ENCODE data around the gene CYP11A1.

CYP11A1 gene

GRCh38 chr15:74347757-74348250, 19.6 kb downstream of the CYP11A1 start:
- DNase-seq (ENCODE audit: low read depth): no peak

DNA sequence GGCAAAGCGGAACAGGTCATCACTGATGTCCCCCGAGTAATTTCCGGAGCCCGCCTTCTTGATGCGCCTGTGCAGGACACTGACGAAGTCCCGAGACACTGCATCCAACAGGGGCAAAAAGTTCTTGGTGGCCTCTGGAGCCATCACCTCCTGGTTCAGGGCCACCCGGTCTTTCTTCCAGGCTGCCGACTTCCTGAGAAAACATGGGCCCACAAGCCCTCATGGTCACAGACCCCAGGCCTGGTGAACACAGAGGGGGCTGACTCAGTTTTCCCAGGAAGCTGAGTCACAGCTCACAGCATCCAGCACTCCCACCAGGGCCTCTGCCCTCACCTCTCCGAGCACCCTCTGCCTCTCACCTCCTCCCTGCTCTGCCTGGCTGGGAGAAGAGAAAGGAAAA, 22.4 kb downstream of the CYP11A1 start:
- peak; percentile 25 for DNase-seq (ENCODE audit: low read depth)

DNA sequence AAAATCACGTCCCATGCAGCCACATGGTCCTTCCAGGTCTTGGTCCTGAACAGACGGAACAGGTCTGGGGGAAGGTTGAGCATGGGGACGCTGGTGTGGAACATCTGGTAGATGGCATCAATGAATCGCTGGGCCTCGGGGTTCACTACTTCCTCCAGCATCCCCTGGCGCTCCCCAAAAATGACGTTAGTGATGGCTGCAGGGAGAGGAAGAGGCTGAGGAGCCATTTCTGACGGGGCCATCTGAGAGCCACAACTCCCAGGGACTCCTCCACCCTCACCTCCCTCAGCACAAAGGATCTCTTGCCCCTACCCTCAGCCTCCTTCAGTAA, 23.7 kb downstream of the CYP11A1 start:
- DNase-seq (ENCODE audit: low read depth): no peak

- no peak for DNase-seq (ENCODE audit: low read depth)
Measured at GRCh38 chr15:74343127-74343796, 24.2 kb downstream of the CYP11A1 start.

GRCh38 chr15:74340150-74340549, 27.3 kb downstream of the CYP11A1 start:
- peak; percentile 61 for DNase-seq (ENCODE audit: low read depth)

- DNase-seq (ENCODE audit: low read depth): no peak
Measured at GRCh38 chr15:74339371-74339770, 28.1 kb downstream of the CYP11A1 start.

DNA sequence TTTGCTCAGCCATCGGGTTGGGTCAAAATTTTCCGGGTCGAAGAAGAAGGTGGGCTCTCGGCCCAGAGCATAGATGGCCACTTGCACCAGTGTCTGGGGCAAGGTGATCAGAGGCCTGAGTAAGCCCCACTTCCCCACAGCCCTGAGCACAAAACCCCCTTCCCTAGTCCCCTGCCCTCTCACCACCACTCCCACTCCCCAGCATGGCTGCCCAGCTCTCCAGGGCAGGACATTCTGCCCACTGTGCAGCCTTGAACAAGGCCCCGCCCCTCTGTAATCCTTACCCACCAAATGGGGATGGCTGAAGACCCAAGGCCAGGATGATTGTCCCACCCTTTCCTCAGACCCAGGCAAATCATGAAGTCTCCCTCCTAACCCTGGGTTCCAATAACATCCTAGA, 28.8 kb downstream of the CYP11A1 start:
- no peak for DNase-seq (ENCODE audit: low read depth)

GRCh38 chr15:74337607-74338211, 29.7 kb downstream of the CYP11A1 start:
- DNase-seq (ENCODE audit: low read depth): no peak

DNA sequence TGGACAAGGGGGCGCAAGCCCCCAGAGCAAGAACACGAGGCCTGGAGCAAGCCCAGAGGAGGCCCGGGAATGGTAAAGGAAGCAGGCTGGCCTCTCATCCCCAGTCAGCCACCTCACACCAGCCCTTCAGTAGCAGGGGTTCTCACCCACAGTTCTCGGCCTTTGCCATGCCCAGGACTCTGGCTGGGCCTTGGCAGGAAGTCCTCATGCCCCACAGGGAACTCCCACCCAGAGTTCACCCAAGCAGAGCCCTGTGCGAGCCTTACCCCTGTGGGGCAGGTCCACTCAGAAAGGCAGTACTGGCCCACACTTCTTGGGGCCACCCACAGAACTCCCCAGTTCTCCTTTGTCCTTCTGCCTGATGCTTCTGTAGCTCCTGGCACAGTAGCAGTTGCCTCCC, 30.3 kb downstream of the CYP11A1 start:
- DNase-seq (ENCODE audit: low read depth): no peak

DNA sequence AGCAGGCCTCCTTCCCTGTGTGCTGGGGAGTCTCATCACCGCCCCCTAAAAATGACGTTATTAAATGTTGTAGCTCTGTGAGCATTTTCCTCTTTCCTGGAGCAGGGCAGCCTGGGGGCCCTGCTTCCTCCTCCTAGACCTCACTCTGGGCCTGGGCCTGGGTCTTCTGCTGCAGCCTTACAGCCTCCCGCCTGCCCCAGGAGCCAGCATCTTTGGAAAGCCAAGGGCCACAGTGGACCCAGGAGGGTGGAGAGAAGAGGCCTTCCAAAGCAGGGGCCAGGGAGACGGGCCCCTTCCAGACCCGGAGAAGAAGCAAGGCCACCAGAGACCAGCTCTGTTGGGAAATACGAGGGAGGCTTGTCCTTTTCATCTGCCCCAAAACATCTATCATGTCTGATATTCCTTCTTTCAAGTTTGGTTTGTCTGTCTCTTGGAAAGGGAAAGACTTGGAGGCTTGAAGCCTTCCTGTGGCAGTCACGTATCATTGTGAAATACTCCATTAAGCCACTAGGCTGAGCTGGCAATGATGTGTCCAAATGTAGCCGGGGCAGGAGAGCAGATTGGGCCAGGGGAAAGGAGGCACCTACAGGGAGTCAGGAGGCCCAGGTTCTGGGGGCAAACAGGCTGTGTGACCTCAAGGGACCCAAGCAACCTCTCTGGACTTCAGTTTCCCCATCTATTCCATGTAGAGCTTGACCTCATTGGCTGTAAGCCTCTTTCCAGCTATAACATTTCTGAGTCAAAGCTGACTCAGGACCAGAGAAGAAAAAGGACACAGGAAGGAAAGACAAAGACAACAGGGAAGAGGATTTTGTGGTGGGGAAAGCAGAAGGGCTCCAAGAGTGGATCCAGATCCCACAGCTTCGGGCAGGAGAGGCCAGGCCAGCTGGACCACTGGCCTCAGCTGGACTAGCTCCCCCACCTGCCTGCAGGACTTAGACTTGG, 31.1 kb downstream of the CYP11A1 start:
- peak; percentile 24 for DNase-seq (ENCODE audit: low read depth)

DNA sequence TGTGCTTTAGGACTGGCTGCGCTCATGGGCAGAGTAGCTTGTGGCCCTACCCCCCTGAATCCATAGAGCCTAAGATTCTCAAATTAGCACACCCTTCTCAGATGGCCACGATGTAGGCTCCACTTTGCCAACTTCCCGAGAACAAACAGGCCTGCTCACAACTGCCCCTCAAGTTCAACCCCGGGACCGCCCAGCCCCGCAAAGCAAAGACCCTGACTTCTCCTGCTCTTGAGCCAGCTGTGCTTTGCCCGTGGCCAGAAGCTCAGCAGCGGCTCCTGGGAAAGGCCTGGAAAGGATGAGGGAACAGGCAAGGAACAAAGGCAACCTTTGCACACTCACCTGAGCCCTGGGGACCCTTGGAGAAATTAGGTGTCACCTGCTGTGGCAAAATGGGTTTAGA, 32.0 kb downstream of the CYP11A1 start:
- no peak for DNase-seq (ENCODE audit: low read depth)

- no peak for DNase-seq (ENCODE audit: low read depth)
Measured at GRCh38 chr15:74334127-74334526, 33.3 kb downstream of the CYP11A1 start.

DNA sequence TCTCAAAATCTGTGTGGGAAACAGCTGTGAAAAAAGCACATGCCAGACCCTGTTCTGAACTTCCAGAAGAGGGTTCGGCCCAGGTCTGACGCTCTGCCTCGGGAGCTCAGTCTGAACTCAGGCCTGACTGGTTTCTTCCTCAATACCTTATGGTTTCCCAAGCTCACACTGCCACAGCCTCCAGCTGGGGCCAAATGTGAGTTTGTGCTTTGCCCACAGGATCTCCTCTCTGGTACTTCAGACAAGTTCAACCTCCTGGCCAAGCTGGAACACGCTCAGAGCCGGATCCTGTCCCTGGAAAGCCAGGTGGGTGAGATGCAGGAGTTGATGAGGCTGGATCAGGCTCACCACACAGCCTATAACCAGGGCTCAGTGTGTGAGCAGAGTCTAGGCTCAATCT, 33.8 kb downstream of the CYP11A1 start:
- no peak for DNase-seq (ENCODE audit: low read depth)

DNA sequence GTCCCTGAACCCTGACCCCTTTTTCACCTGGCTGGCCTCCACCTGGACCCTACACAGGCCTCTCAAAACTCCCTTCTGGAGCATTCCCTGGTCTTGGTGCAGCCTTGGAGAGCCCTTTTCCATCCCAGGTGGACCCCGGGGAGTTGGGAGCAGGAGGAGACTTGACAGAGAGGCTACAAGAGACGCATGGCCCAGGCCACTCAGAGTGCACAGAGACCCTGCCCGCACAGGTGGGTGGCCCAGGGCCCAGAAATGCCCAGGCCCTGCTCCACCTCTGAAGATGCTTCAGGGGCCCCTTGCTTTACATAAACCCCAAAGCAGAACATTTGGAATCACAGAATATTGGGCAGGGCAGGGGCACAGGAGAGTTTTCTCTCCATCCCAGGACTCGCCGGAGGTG, 34.4 kb downstream of the CYP11A1 start:
- no peak for DNase-seq (ENCODE audit: low read depth)

DNA sequence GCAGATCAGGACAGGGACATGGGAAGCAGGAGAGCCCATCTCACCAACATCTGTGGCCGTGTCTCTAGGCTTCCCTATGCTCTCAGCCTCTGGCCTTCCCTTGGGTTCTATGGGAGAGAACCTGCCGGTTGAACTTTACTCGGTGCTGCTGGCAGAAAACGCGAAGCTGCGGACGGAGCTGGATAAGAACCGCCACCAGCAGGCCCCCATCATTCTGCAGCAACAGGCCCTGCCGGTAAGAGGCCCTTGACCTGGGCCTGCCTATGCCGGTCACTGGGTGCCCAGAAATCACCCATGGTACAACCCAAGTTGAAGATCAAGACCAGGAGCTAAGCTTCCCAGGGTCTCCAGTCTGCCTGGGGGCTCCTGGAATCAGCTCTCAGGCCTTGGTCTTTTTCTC, 34.8 kb downstream of the CYP11A1 start:
- DNase-seq (ENCODE audit: low read depth): no peak

GRCh38 chr15:74332011-74332410, 35.4 kb downstream of the CYP11A1 start:
- DNase-seq (ENCODE audit: low read depth): no peak

DNA sequence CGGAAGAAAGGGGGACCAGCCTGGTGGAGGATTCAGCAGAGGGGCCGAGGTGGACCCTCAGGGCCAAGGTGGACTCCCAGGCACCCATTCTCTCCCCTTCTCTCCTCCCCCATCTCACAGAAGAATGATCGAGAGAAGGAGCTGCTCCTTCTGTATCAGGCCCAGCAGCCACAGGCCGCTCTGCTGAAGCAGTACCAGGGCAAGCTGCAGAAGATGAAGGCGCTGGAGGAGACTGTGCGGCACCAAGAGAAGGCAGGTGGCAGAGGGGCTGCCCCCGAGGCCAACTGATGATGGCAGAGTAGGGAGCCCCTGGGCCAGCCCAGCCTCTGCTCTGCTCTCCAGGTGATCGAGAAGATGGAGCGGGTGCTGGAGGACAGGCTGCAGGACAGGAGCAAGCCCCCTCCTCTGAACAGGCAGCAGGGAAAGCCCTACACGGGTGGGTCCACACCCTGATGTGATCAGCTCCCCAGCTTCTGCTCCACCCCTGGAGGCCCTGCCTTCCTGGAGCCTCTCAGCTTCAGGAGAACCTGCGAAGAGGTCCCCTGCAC, 36.5 kb downstream of the CYP11A1 start:
- DNase-seq (ENCODE audit: low read depth): no peak

DNA sequence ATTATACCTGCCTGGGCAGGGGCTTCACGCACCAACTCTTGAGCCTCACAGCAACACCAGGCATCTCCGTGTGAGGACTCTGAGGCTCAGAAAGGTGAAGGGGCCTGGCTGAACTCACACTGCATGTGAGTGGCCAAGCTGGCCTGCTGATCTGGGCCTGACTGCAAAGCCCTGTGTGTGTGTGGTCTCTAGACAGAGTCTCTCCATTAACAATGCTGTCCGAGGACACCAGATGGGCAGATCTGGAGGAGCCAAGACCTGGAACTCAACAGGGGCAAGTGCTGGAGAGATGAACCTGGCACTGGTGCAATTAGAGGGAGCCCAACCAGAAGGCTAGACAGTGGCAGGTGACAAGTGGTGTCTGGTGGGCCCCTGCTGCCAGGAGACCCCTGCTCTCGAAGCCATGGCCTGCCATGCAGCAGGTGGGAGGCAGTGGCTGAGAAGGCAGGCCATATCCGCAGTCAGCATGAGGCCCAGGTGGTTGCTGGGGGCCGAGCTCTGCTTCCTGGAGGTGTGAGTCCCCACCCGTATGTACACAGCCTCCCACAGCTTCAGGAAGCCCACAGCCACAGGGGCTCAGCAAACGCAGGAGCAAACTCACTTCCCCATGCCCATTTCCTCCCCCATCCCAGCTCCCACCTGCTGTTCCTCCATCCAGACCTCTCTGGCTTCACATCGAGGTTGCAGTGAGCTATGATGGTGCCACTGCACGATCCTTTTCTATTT, 39.0 kb downstream of the CYP11A1 start:
- no peak for DNase-seq (ENCODE audit: low read depth)

DNA sequence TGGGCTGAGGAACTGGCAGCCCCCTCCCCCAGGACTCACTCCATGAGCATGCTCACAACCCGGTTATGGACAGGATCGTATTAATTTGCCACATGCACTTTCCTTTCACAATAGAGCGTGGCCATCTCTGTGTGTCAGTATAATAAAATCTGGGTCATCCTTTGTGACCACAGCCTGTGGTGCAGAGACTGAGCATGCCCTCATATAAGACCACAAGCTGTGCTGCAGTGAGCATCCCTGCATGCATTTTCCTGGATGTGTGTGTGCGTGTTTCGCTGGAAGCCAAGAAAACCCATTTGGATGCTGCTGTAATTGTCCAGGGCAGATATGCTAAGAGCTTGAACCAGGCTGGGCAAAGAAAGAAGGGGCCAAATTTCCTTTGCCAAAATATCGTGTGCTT, 39.7 kb downstream of the CYP11A1 start:
- peak; percentile 31 for DNase-seq (ENCODE audit: low read depth)

- DNase-seq (ENCODE audit: low read depth): no peak
Measured at GRCh38 chr15:74326746-74327145, 40.7 kb downstream of the CYP11A1 start.

DNA sequence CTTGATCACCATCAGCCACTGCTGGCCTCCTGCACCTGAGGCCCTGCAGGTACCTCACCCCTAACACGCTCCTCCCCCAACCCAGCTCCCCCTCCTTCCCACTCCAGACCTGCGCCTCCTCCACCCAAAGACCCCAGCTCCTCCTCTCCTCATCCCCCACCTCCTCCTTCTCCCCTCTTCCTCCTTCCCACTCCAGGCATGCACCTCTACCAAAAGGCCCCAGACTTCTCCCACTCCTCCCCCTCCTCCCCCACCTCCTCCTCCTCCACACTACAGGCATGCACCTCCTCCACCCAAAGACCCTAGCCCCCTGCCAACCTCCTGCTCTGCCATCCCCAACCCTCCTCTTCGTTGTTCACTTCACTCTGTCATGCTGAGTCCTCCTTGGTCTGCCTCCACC, 42.7 kb downstream of the CYP11A1 start:
- DNase-seq (ENCODE audit: low read depth): no peak

Data from EH (cell line).